T-cell (primary cell): Measurements from ENCODE around the gene MEFV. TPM values are rescaled to one million over a fixed set of nuclear protein-coding genes. Genes with fewer than 3 reads are reported as not detected.

Source experiments
- ATAC-seq, 4 experiments: fragments of 200-7000 bp in 3 of 4; fragments of 150-1000 bp in 1 of 4; cut with Tn5 transposase; replicated peaks in 1 of 4; 1 replicate in 3 of 4; 2 replicates in 1 of 4; pipeline ENCODE4 v1.10.0; 2021; ENCODE audit warnings: moderate library complexity in 3 of 4, mild to moderate bottlenecking in 2 of 4, moderate number of reproducible peaks in 1 of 4
- CTCF ChIA-PET, 2 donors: fragments of 300-600 bp; sonication (Branson Sonifier 250); formaldehyde crosslinking; loops; one replicate each; lab custom pipeline; 2022; ENCODE audit warnings: antibody characterized with exemption in 2 of 2; lab: Charles Lee
- POLR2A ChIA-PET, 2 donors: fragments of 300-600 bp; sonication (Branson Sonifier 250); formaldehyde crosslinking; loops; one replicate each; lab custom pipeline; 2022; ENCODE audit warnings: antibody characterized with exemption in 2 of 2; lab: Charles Lee
- DNase-seq, 35 experiments: peaks; one replicate each; pipeline versions ENCODE4 v3.0.0 to v3.0.0-alpha.2; 2013 to 2023
- H3K27ac ChIP-seq: one replicate; pipeline ENCODE4 v1.5.1; 2013; ENCODE audit warnings: low read length
- H3K27me3 ChIP-seq, 2 experiments: replicated peaks in 1 of 2; 1 replicate in 1 of 2; 2 replicates in 1 of 2; pipeline versions ENCODE4 v1.6.1 to v1.7.0; 2013; ENCODE audit warnings: low read length in 1 of 2, mixed read lengths in 1 of 2; ENCODE audit not compliant: control insufficient read depth in 2 of 2, insufficient read depth in 2 of 2; ENCODE audit errors: extremely low read depth in 1 of 2
- H3K36me3 ChIP-seq, 2 donors: 1 replicate in 1 of 2; 2 replicates in 1 of 2; pipeline versions ENCODE4 v1.6.1 to v1.7.0; 2013; ENCODE audit warnings: low read length in 1 of 2; ENCODE audit not compliant: control insufficient read depth in 2 of 2, insufficient read depth in 1 of 2; ENCODE audit errors: extremely low read depth in 1 of 2
- H3K4me1 ChIP-seq, 2 experiments: 1 replicate in 1 of 2; 2 replicates in 1 of 2; pipeline versions ENCODE4 v1.6.1 to v1.7.0; 2013; ENCODE audit warnings: low read length in 2 of 2, mixed read lengths in 1 of 2; ENCODE audit not compliant: insufficient read depth in 2 of 2, control insufficient read depth in 1 of 2; ENCODE audit errors: extremely low read depth in 1 of 2
- H3K4me3 ChIP-seq, 2 donors: 1 replicate in 1 of 2; 2 replicates in 1 of 2; pipeline versions ENCODE4 v1.5.1 to v1.7.0; 2013; ENCODE audit warnings: mild to moderate bottlenecking in 2 of 2, low read length in 1 of 2, moderate library complexity in 1 of 2; ENCODE audit not compliant: control insufficient read depth in 1 of 2; ENCODE audit errors: extremely low read depth in 1 of 2
- H3K9me3 ChIP-seq: 2 replicates; pipeline ENCODE4 v1.7.0; 2013
- H3K27ac Mint-ChIP-seq, 2 donors: one replicate each; pipeline ENCODE4 v1.8.0; 2020 to 2021; ENCODE audit warnings: mild to moderate bottlenecking in 2 of 2, mixed read lengths in 2 of 2
- H3K27me3 Mint-ChIP-seq, 2 donors: one replicate each; pipeline ENCODE4 v1.8.0; 2021 to 2022; ENCODE audit warnings: mixed read lengths in 2 of 2
- H3K36me3 Mint-ChIP-seq: one replicate; pipeline ENCODE4 v1.8.0; 2021; ENCODE audit warnings: mixed read lengths
- H3K4me1 Mint-ChIP-seq, 3 donors: one replicate each; pipeline ENCODE4 v1.8.0; 2020 to 2022; ENCODE audit warnings: mixed read lengths in 3 of 3, mild to moderate bottlenecking in 1 of 3
- H3K4me3 Mint-ChIP-seq, 3 donors: one replicate each; pipeline ENCODE4 v1.8.0; 2020 to 2022; ENCODE audit warnings: mild to moderate bottlenecking in 3 of 3, mixed read lengths in 3 of 3, moderate library complexity in 3 of 3
- H3K9me3 Mint-ChIP-seq, 3 donors: one replicate each; pipeline ENCODE4 v1.8.0; 2020 to 2022; ENCODE audit warnings: mixed read lengths in 3 of 3
- WGBS: methylation state at CpG from one replicate; pipeline ENCODE4 v1.1.5; 2013; ENCODE audit warnings: missing lambda C conversion rate; ENCODE audit not compliant: insufficient coverage; 5-methylcytosine and 5-hydroxymethylcytosine counted together
- total RNA-seq, 35 experiments: library from RNA in 6 of 35; stranded (reverse) in 6 of 35; fragments of 120-200 nt in 1 of 35; gene quantifications; one replicate each; pipeline versions ENCODE4 v1.2.1 to v1.2.4 and lab custom pipeline; 2013 to 2026

Gene MEFV
- total RNA-seq, 5 donors from 2014 or later (not counting 1 experiment from before 2014, with no cell fraction given), result 0.10 to 0.38 (median 0.19) TPM; not detected in 1

- ChIA-PET POLR2A (no interaction called here), CTCF (no interaction called here)
- 86% methylated on average over 1 of the region's 1 CpG for WGBS
Observed at GRCh38 chr16:3249020-3249419, 7.4 kb downstream of the MEFV start.

GRCh38 chr16:3248596-3248995, 7.8 kb downstream of the MEFV start:
- H3K4me3 ChIP-seq, result no peak overlapping the region
- ChIA-PET POLR2A (no interaction called here), CTCF (no interaction called here)
- Mint-ChIP-seq H3K27me3 (peaks cover 4 to 6% of the 10 kb centered on the region in 2 donors), H3K4me1 (no peaks in the 10 kb centered on the region), H3K27ac (no peak overlapping the region), H3K9me3 (no peaks in the 10 kb centered on the region), H3K36me3 (no peaks in the 10 kb centered on the region), H3K4me3 (no peak overlapping the region)
- ATAC-seq (no peak), DNase-seq (no peak)
- H3K36me3 ChIP-seq, result no peaks in the 10 kb centered on the region
- H3K9me3 ChIP-seq, result no peaks in the 10 kb centered on the region
- H3K27ac ChIP-seq, result no peak overlapping the region
- H3K27me3 ChIP-seq, result peaks cover 0 to 23% of the 10 kb centered on the region in 2 experiments
- WGBS, result 90% methylated on average over 3 of the region's 5 CpGs
- no peaks in the 10 kb centered on the region for H3K4me1 ChIP-seq

More at GRCh38 chr16:3249020-3249419, 7.4 kb downstream of the MEFV start:
- Histone ChIP-seq H3K27me3 (peaks cover 0 to 23% of the 10 kb centered on the region in 2 experiments), H3K36me3 (no peaks in the 10 kb centered on the region), H3K4me1 (no peaks in the 10 kb centered on the region), H3K4me3 (no peak overlapping the region), H3K9me3 (no peaks in the 10 kb centered on the region), H3K27ac (no peak overlapping the region)
- Mint-ChIP-seq H3K9me3 (no peaks in the 10 kb centered on the region), H3K4me3 (no peak overlapping the region), H3K36me3 (no peaks in the 10 kb centered on the region), H3K27ac (no peak overlapping the region), H3K4me1 (no peaks in the 10 kb centered on the region), H3K27me3 (peaks cover 4 to 6% of the 10 kb centered on the region in 2 donors)
- DNase-seq (no peak), ATAC-seq (no peak)

DNA sequence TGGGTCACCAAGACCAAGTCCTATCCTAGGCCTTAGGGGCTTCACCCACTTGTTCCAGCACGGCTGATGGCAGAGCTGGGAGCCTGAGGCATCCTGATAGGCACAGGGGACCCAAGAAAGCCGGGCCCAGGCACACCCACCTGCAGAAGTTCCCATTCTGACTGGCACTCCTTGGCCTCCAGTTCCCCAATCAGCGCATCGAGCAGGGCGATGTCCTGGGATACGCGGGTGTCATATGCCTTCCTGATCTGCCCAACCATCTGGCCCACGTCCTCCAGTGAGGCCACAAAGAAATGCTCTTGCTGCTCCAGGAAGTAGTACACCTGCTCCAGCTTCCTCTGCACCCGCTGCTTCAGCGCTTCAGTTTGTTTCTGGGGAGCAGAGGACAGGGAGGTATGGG, 9.6 kb downstream of the MEFV start:
- DNase-seq (no peak), ATAC-seq (no peak)
- Histone ChIP-seq H3K36me3 (no peaks in the 10 kb centered on the region), H3K4me3 (no peak overlapping the region), H3K27ac (no peak overlapping the region), H3K27me3 (peaks cover 0 to 25% of the 10 kb centered on the region in 2 experiments), H3K9me3 (no peaks in the 10 kb centered on the region), H3K4me1 (no peaks in the 10 kb centered on the region)
- POLR2A ChIA-PET, result no interaction called here
- CTCF ChIA-PET, result interaction anchor here in 1 of 2 donors (0.5 kb wide), 1 partner anchor 33 kb away, joined by 8 read pairs; no protein-coding TSS in a partner anchor
- Mint-ChIP-seq H3K27me3 (peaks cover 4 to 6% of the 10 kb centered on the region in 2 donors), H3K36me3 (no peaks in the 10 kb centered on the region), H3K27ac (no peak overlapping the region), H3K4me3 (no peak overlapping the region), H3K4me1 (no peaks in the 10 kb centered on the region), H3K9me3 (no peaks in the 10 kb centered on the region)
- WGBS, result 69% methylated on average over 9 of the region's 10 CpGs

DNA sequence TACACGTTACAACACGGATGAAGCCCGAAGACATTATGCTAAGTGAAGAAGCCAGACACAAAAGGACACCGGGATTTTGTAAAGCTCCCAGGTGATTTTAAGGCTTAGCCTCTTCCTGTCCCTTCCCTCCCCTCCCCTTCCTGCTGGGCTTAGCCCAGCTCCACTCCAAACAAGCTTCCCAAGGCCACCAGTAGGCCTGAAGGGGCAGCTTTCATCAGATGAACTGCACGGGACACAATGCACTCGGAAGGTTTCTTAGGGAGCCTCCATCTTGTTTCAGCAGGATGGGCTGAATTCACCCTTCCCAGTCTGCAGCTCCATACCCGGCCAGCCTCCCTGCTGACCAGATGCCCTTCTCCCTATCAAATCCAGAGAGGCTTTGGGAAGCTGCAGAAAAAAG, 10.4 kb downstream of the MEFV start:
- no peaks in the 10 kb centered on the region for H3K36me3 Mint-ChIP-seq
- ChIA-PET CTCF (interaction anchor here in 1 of 2 donors (0.6 kb wide), 1 partner anchor 1317 kb away, joined by 4 read pairs; no protein-coding TSS in a partner anchor), POLR2A (no interaction called here)
- H3K4me3 ChIP-seq, result no peak overlapping the region
- WGBS, result 84% methylated on average over 6 of the region's 7 CpGs
- no peak for ATAC-seq
- H3K4me1 ChIP-seq, result no peaks in the 10 kb centered on the region
- H3K27me3 Mint-ChIP-seq, result peaks cover 4 to 8% of the 10 kb centered on the region in 2 donors
- H3K4me3 Mint-ChIP-seq, result no peak overlapping the region
- H3K36me3 ChIP-seq, result no peaks in the 10 kb centered on the region
- no peaks in the 10 kb centered on the region for H3K9me3 ChIP-seq
- no peaks in the 10 kb centered on the region for H3K9me3 Mint-ChIP-seq
- H3K27ac Mint-ChIP-seq, result no peak overlapping the region
- peaks cover 0 to 27% of the 10 kb centered on the region in 2 experiments for H3K27me3 ChIP-seq
- no peaks in the 10 kb centered on the region for H3K4me1 Mint-ChIP-seq
- no peak overlapping the region for H3K27ac ChIP-seq
- no peak for DNase-seq

DNA sequence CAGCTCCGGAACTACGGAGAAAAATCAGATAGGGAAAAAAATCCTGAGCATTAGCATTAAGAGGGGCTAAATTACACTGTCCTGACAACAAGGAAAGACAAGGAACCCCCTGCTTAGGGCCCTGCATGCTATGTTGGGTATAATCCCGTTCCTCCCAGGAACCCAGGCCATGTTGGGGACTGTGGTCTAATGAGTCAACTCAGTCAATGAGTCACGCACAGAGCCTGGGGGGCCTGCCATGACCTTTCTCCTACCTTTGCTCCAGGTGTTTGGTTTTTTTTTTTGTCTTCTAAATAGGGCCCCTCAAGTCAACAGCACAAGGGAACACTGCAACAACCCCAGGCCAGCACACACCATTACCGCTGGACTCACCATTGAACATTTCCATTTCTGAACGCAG, 12.6 kb downstream of the MEFV start:
- ATAC-seq, result no peak
- ChIA-PET CTCF (no interaction called here), POLR2A (interaction anchor here in 1 of 2 donors (0.5 kb wide), 1 partner anchor 18 kb away, joined by 3 read pairs; no protein-coding TSS in a partner anchor)
- Histone ChIP-seq H3K4me3 (no peak overlapping the region), H3K9me3 (no peaks in the 10 kb centered on the region), H3K27ac (no peak overlapping the region), H3K27me3 (peaks cover 0 to 30% of the 10 kb centered on the region in 2 experiments), H3K36me3 (no peaks in the 10 kb centered on the region), H3K4me1 (no peaks in the 10 kb centered on the region)
- no peak for DNase-seq
- Mint-ChIP-seq H3K9me3 (no peaks in the 10 kb centered on the region), H3K4me3 (no peak overlapping the region), H3K4me1 (no peaks in the 10 kb centered on the region), H3K27ac (no peak overlapping the region), H3K36me3 (no peaks in the 10 kb centered on the region), H3K27me3 (peaks cover 4 to 14% of the 10 kb centered on the region in 2 donors)
- 80% methylated on average over 1 of the region's 6 CpGs for WGBS

DNA sequence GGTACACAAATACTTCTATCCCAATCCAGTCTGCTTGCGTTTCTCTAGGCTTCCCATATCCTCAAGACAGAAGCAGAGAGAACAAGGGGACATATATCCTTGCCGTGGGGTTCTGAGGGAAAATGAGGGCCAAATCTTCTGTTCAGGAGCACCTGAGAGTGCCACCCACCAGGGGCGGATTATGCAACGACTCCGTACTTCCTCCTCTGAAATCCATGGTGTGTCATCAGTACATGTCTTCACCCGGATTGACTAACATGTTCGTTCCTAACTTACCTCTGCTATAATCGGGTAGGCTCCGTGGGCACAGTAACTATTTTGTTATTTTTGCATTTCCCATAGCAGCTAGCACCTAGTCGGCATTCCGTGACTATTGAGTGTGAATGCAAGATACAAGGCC, 13.7 kb downstream of the MEFV start:
- Histone ChIP-seq H3K36me3 (no peaks in the 10 kb centered on the region), H3K27me3 (peaks cover 0 to 26% of the 10 kb centered on the region in 2 experiments), H3K27ac (no peak overlapping the region), H3K9me3 (no peaks in the 10 kb centered on the region), H3K4me3 (no peak overlapping the region), H3K4me1 (no peaks in the 10 kb centered on the region)
- no peak for DNase-seq
- H3K4me1 Mint-ChIP-seq, result no peaks in the 10 kb centered on the region
- ATAC-seq, result no peak
- POLR2A ChIA-PET, result no interaction called here
- no peak overlapping the region for H3K27ac Mint-ChIP-seq
- 77% methylated on average over 10 of the region's 11 CpGs for WGBS
- H3K9me3 Mint-ChIP-seq, result no peaks in the 10 kb centered on the region
- H3K4me3 Mint-ChIP-seq, result no peak overlapping the region
- no peaks in the 10 kb centered on the region for H3K36me3 Mint-ChIP-seq
- H3K27me3 Mint-ChIP-seq, result peaks cover 4 to 14% of the 10 kb centered on the region in 2 donors
- CTCF ChIA-PET, result no interaction called here
